Tongue (tissue), 2 donors: ENCODE data around the gene CSTF3. TPM values are rescaled to one million over a fixed set of nuclear protein-coding genes. Genes with fewer than 3 reads are reported as not detected.
"Not testable (repeated sequence)": the region's sequence is repeated elsewhere in the genome, so short reads cannot be mapped to it uniquely, and the experiment has no call there.

Experiments used
- DNase-seq: peaks from one replicate; pipeline ENCODE4 v3.0.0-alpha.2; 2015
- total RNA-seq: library from RNA; depleted of rRNA; stranded (reverse); fragments of >200 nt; gene quantifications from one replicate; pipeline ENCODE4 v1.2.3, GENCODE V29; 2014

Gene CSTF3
- total RNA-seq, 1 donor from 2014 or later, result 34.0 TPM

DNA sequence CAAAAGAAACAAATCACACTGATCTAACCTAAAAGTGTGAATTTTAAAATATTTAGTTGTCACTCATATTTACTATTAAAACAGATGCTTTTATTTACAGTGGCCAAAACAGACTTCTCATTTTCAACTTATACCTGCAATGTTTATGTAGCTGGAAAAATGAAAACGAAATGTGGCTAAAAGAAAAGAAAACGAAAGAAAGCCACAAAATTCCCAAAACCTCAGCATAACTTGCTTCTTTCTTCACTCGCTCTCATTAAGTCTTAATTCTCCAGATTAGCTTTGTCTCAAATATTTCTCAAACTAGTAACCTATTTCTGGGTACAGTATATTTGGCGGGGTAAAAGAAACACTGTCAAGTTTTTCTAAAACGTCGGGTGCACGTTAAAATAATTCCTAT, 693 bp downstream of the CSTF3 start:
- no peak for DNase-seq

DNA sequence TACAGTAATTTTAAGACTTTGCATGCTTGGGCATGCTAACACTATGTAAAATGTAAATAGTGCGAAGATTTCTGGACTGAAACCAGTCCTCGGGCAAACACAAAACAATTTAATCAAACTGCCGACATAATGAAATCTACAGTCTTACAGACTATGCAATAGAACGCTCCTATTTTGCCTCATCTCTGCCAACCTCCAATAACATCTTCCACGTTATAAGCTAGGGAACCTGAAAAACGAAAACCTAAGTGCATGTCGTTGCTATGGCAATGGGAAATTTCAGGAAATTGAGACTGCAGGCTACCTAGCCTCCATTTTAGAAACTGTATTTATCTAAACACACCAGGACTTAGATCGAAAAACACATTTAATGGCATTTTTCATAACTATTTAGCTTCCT, 1.1 kb downstream of the CSTF3 start:
- DNase-seq, result peak; percentile 76

DNA sequence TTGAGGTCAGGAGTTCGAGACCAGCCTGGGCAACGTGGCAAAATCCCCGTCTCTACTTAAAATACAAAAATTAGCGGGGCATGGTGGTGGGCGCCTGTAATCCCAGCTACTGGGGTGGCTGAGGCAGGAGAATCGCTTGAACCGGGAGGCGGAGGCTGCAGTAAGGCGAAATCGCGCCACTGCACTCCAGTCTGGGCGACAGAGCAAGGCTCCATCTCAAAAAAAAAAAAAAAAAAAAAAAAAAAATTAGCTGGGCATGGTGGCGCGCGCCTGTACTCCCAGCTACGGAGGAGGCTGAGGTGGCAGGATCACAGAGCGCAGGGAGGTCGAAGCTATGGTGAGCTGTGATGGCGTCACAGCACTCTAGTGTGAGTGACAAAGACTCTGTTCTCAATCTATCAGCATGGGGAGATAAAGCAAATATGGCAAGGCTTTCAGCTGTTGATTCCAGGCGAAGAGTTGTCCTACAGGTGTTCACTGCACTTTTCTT, 1.9 kb downstream of the CSTF3 start:
- not testable (repeated sequence) for DNase-seq

DNA sequence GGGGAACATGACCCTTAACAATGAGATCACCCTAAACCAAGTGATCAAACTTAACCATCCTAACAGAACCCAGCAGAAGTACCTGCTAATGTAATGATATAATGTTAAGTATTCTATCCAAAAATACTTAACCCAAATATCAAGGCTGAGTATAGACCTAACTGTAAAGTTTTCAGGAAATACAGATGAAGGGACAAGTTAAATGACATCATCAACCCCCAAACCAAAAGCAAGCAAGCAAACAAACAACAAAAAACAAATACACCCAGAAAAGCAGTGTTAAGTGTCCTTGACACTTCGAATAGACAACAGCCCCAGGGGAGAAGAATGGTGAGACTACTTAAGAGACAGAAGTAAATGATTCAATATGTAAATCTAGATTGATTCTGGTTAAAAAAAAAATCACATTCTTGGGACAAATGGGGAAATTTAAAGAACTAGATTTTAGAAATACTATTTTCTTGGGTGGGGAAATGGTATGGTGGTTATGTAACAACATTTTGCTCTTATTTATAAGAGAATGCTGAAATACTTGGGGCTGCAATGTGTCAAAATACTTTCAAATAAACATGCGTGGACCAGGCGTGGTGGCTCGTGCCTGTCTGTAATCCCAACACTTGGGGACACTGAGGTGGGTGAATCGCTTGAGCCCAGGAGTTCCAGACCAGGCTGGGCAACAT, 2.5 kb downstream of the CSTF3 start:
- no peak for DNase-seq

DNA sequence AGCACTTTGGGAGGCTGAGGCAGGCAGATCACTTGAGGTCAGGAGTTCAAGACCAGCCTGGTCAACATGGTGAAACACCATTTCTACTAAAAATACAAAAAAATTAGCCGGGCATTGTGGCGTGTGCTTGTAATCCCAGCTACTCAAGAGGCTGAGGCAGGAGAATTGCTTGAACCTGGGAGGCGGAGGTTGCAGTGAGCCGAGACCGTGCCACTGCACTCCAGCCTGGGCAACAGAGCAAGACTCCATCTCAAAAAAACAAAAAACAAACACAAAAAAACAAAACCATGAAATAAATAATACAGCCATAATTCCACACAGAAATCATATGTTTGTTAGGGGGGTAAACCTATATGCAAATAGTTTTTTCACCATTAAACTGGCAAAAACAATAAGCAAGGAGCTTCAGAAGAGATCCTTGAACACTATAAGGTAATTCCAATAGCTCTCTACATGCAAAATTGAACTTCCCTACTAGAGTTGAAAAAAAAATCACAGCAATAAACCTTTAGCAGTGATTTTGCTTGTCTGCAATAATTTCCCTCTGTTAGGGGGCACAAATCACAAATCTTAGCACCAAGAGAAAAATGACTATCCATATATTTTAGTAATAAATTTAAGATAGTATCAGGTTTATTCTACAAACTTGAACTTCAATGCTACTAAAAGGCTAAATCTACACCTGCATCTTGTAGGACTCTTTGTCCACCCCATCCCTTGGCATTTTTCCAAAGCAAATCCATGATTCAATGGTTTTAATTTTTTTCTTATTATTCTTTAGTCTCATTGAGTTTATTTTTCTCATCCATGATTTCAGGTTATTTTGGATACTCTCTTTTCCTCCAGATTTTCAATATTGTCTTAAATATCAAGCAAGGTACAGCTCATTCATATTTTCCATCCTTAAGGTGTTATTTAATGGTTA, 3.9 kb downstream of the CSTF3 start:
- DNase-seq, result no peak

DNA sequence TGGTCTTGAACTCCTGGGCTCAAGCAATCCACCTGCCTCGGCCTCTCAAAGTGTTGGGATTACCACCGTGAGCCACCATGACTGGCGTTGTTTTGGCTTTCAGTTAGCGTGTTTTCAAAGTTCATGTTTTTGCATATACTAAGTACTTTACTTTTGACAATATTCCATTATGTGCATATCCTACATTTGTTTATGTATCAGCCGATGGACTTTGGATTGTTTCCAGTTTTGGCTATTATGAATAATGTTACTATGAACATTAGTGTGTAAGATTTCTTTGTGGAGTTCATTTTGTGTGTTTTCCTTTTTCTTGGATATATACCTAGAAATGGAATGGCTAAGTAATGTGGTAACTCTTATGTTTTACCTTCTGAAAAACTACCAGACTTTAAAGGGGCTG, 9.9 kb downstream of the CSTF3 start:
- no peak for DNase-seq

DNA sequence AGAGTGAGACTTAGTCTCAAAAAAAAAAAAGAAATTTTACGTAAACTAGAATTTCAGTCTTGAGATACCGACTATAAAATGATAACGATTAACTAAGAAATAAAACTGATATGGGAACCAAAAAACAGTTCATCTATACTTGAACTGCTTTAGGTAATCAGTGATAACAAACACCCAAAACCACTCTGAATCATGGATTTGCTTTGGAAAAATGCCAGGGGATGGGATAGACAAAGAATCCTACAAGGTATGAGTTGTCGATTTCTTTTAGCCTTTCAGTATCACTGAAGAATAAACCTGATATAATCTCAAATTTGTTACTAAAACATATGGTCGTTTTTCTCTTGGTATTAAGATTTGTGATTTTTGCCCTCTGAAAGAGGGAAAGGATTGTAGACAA, 13.7 kb downstream of the CSTF3 start:
- DNase-seq, result no peak

DNA sequence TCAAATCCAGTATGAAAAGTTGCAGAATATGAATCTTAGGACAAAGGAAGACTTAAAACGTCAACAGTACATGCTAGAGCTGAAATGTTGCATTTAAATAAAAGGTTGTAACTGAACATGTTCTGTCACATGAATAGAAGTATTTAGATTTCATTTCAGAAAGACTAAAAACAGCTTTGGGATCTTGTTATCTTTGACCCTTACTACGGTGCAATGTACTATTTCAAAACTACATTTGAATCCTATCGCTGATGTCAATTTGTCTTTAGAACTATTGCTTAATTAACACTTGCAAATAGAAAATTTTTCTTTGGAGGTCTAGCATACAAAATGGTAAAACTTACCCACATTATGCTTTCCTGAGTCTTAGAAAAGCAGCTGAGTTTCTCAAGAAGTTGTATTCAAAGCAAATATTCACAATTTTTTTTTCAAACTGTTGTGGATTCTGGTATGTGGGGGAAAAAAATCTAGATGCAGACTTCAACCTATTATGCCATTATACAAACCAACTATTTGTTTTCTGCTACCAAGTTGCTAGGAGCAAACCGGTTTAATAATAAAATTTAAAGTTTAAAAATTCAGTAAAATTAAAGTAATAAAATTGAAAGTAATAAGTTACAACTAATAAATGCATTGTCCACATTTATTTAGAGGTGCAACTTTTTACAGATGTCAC, 25.4 kb downstream of the CSTF3 start:
- DNase-seq, result no peak

DNA sequence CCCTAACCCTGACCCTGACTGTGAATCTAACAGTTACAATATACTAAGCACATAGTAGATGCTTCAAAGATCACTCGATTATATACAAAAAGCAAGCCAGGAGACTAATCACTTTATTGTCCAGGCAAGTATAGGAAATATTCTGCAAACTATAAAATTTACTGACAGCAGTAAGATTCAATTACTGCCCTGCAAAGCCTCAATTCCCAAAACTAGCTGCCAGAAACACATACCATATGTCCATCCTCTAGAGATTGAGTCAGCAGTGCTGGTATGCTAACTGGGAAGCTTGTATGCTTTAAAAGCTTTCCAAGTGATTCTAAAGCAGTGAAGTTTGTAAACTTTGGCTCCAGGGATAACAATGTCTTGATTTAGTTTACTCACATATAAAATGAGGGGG, 26.1 kb downstream of the CSTF3 start:
- DNase-seq, result peak; percentile 65

DNA sequence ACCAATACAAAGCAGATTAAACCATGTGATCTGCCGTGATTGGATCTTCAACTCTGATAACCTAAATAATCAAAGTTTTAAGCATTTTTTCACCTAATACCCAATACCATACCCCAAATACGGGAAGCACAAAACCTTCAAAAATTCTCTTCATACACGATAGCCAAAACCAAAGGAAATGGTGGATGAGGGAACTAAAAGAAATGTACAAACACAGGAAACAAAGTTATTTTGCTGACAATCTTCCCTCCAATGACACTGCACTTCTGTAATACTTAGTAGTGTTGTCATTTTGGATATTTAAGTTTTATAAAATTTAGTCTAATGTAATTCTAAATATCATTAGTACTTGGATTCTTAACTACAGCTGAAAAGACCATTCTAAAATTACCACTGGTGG, 27.0 kb downstream of the CSTF3 start:
- DNase-seq, result no peak

DNA sequence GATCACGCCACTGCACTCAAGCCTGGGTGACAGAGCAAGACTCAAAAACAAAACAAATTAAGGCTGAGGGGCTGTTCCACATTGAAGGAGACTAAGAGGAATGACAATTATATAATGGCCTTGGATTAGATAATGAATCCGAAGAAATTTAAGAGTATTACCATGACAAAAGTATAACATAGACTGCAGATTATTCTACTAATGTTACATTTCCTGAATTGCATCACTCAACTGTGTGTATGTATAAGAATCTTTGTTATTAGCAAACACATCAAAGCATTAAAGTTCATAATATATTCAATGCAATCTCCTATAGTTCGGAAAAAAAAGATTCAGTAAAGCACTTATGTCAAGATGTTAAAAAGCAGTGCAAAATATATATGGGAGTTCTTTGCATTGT, 27.5 kb downstream of the CSTF3 start:
- DNase-seq, result no peak

DNA sequence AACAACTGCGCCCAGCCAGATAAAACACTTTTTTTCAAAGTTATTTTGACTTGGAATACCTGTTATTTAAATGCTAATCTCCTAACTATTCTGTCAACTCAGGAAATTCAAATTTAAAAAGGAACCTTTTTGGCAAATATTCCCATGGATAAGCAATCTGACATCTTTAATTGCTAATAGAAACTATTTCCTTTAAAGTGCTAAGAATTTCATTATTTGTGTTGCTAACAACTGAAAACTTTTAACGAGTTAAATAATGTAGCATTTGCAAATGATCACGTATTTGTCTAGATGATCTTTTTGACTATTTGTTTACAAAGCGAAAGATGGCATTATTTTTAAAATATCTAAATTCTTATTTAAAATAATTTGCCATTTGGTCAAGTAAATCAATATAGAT, 28.8 kb downstream of the CSTF3 start:
- DNase-seq, result no peak

DNA sequence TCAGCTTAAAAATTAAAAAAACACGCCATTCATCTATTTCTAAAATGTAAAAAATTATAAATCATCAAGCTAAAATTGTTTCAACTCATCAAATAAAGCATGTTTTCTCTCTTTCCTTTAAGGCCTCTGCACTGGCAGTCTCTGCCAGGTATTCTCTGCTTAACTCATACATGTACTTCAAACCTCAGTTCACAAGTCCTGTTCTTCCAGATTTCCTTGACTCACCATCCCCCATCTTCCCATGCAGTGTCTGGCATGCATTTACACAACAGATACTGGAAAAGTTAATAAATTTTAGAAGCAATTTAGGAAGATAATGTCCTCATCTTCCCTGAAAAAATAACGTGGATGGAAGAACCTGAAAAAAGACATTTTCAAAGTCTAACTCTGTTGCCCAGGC, 32.5 kb downstream of the CSTF3 start:
- peak; percentile 12 for DNase-seq

DNA sequence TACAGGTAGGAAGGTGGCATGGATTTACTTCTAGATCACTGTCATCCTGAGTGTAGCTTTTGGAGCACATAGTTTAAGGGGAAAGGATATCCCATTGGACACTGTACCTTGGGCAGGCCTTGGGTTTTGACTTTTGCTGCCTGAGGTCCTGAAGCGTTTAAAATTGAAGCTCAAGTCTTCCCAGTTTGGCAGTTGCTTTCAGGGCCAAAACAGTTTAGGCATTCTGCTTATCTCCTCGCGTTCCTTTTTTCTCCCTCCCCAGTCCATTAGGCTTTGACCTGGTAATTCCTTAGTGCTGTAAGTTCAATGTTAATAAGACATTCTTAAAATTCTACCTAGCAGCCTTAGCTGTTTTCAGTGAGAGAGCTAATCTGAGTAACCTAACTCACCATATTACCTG, 35.7 kb downstream of the CSTF3 start:
- DNase-seq, result no peak

DNA sequence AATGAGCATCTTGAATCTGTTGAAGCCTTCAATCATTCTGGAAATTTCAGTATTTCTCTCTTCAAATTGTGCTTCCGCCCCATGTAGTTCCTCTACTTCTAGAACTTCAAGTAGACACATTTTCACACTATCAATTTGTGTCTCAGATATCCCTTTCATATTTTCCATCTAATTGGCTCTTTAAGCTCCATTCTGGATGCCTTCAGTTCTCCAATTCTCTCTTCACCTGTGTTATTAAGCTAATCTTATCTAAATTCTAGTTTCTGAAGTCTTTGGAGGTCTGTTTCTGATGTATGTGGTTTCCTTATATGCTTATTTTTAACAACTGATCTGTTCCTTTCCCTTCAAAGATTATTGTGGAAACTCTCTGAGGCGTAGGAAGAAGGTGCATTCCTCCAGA, 36.3 kb downstream of the CSTF3 start:
- no peak for DNase-seq

DNA sequence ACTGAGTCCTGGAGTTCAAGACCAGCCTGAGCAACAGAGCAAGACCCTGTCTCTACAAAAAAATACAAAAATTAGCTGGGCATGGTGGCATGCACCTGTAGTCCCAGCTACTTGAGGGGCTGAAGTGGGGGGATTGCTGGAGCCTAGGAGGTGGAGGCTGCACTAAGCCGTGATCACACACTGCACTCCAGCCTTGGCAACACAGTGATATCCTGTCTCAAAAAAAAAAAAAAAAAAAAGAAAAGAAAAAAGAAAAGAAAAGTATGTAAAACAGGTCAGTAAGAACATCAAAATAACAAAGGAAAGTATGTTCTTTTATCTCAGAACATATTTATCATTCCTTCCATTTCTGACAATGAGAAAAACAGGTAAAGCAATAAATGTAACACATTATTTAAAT, 38.6 kb downstream of the CSTF3 start:
- DNase-seq, result not testable (repeated sequence)

DNA sequence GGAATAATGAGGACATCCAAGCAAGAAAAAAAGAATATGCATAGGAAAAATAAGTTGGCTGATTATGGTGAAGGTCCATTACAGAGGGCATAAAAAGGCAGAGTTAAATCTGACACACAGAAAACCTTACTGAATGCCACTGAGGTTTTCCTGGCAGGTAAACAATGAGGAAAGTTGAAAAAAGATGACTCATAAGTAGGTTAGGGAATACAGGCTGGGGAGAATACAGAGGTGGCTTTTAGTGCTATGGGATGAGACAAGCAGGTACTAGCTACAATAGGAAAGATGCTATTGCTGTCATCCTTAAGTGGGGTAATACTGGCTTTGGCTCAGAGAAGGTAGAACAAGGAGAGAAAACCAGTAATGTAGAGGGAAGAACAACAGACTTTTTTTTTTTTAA, 44.7 kb downstream of the CSTF3 start:
- DNase-seq, result no peak

DNA sequence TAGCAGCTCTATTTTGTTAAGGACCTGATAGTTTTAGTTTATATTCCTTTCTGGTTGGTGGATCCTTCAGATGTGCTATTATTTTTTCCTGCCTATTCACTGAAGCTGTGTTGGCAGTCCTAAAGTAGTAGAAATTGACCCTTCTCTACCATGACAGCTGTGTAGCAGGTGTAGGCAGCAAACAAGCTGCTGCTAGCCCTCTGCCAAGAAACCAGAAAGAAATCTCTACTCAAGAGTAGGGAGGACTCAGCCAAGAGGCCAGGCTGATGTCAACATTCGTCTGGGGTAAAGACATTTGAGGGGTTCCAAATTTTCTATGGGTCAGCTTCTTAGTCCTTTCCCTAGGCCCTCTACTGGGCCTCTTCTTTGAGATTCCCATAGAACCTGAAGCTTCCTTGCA, 51.2 kb downstream of the CSTF3 start:
- DNase-seq, result peak; percentile 94

DNA sequence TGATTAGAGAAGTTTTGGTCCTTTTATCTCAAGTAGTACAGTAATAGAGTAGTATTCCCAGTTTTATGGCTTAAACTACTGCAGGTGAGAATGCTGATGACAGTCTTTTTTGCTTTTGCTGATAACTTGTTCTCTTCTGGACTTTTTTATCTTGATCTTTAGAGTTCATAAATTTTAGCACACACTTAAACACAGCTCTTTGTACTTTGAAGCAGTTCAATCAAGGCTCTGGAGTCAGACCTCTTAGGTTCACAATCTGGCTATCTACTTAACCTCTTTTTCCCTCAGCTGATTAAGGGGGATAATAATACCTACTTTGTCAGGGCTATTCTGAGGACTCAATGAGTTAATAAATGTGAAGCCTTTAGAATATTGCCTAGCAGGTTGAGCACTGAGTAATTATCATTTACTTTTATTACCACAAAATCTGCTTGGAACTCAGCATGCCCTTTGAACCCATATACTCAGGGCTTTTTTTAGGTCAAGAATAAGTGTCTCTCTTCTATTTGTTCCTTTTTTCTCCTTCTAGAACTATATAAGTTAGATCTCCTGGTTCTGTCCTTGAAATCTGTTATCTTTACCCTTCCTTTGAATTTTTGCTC, 51.9 kb downstream of the CSTF3 start:
- DNase-seq, result peak; percentile 5

DNA sequence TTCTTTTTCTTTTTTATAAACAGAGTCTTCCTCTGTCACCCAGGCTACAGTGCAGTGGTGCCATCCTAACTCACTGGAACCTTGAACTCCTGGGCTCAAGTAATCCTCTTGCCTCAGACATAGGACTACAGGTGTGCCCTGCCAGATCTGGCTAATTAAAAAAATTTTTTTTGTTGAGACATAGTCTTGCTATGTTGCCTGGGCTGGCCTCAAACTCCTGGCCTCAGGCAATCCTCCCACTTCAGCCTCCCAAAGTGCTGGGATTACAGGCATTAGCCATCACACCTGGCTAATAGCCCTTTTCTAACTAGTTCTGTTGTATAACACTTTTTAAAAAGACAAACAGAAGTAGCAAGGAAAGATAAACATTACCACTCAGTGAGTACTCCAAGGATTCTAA, 57.4 kb downstream of the CSTF3 start:
- DNase-seq, result no peak

DNA sequence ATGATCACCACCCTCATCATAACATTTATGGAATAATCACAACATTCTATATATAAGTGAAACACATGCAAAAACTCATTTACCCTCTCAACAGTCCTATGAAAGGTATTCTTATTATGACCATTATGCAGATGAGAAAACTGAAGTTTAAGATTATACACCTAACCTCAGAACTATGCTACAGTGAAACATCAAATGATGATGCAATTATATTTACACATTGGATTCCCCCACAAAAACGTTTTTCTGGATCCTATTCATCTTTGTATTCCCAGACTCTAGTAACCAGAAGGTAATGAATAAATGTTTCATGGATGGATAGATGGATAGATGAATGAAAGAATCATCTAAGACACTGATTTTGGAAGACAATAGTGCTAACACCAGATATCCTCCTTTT, 67.1 kb downstream of the CSTF3 start:
- DNase-seq, result no peak

DNA sequence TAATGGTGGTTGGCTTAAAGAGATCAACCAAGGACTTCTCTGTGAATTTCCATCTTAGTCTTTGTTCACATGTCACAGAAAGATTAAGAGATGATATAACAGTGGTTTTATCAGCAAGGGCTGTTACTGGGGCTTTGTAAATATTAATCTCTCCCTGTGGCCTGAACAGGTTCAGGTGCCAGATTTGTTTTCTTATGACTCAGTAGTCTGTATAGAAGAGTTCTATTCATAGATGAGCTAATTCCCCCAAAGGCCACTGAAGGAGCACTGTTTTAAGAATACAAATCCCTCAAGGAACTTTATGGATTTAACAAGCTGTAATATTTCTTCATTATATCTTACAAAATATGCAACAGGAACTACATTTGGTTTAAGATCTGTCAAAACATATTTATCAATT, 71.5 kb downstream of the CSTF3 start:
- DNase-seq, result no peak

DNA sequence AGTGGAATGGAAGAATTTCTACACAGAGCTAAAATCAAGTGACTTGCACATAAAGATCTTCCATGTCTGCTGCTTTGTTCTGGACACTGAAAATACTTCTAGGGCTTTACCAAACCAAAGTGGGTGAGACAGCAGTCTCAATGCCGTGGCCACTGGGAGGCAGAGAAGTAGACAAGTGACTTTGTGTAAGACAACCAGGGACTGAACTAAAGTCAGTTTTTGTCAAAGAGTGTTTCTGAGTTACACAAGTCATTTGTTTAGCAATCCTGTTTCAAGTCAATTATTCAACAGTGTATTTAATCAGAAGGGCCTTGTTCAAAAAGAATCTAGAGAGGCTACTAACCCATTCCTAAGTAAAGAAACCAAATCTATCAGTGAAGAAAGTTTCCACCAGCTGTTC, 75.3 kb downstream of the CSTF3 start:
- DNase-seq, result no peak
